GM18907 (cell line): ENCODE data around the gene TMEM203.

ENCODE experiments used
- ATAC-seq: cut with Tn5 transposase; IDR thresholded peaks from one replicate; pipeline ENCODE4 v1.9.1; 2021; ENCODE audit warnings: mild to moderate bottlenecking, moderate library complexity; ENCODE audit not compliant: unreplicated experiment

TMEM203 gene

DNA sequence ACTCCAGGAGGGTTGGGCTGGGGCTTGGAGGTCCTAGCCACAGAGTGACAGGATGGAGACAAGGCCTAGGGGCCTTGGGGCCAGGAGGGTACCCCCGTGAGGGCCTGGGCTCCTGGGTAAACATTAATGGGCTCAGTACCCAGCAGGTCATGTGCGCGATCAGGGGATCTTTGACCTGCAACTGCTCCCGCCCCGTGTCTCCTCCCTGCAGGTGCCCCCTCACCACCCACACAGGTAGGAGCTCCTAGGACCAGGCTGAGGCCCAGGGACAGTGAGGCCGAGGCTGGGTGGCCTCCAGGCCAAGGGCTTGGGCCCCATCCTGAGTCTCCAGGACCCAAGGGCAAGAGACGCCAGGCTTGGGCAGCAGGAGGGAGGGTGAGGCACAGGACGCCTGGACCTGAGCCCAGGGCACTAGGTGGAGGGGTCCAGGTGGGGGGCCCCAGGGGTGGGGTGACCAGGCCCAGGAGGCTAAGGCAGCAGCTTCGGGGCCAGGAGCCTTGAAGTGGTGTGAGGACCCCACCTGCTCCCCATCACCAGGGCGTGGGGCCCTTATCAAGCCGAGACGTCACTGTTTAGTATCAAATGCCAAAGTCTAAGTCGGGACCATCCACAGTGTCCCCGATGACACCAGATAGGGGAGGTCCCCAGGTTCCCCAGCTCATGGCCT lies 25.4 kb upstream of the TMEM203 start, which contains the start of gene SLC34A3:
Gene SLC34A3, plus strand, starts transcription at position 197 of the 667 bp plus-strand sequence. CDS start 802 bp downstream, outside the sequence.
- no peak for ATAC-seq

DNA sequence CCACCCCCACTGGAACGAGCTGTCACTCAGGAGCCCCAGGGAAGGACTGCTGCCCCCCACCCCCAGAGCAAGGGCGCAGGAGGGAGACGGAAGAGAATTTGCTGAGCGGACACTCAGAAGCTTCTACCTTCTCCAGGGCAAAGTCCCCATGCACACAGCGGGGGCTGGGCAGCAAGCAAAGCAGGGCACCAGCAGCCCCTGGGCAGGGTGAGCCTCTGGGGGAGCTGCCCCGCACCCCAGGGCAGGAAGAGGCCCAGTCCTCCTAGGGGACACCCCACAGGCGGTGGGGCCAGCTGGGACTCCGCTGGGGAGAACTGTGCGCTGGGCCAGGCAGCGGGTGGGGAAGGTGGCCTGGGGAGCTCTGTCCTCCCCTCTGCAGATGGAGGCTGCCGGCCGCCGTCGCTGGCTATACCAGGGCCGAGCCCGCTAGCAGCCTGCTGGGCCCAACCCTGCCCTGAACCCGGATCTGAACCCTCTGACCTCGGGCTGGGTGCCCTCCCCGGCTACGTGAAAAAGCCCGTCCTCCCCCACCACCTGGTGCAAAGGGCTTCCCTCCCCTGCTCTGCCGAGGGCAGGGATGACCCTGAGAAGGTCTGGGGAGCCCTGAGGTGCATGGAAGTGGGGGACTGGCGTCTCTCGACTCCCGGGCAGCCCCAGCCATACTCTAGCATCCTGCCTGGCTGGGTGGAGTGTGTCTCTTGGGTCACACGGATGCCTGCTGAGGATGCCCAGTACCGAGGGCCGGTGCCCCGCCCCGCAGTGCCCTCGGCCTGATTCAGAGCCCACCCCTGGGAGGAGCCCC lies 24.7 kb upstream of the TMEM203 start:
- ATAC-seq: no peak

DNA sequence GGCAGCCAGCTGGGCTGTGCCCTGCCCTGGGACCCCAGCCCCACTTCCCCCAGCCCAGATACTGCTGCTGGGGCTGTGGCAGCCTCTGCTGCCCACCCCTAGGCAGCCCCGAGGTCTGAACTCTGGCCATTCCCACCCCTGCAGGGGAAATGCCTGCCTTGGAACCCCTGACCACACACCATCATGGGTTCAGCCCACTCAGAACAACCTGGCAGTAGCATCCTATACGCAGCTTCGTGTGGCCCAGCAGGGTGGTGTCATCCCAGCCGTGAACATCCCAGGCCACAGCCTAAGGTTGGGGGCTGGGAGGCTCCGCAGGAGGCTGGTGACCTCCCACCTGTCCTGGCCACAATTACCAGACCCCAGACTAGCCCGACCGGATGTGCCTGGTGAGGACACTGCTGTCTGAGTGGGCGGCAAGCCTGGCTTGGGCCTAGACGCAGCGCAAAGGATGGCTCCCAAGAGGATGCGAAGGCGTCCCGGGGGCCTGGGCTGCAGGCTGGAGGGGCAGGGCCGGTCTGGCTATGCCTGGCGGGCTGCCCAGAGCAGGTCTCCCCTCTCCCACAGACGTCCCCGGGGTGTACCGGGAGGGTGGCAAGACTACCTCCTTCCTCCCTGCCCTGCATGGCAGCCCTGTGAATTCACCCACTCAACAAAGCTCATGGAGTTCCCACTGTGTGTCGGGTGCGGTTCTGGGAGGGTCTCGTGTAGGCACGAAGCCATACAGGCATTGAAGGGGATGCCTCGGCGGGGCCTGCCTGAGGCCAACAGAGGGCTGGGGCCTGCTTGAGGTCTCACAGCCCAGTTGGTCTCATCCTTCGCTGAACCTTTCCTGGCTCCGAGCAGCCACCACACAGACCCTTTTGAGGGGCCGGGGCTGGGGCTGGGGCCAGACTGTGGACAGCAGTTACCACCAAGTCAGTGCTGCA lies 23.8 kb upstream of the TMEM203 start:
- no peak for ATAC-seq

- ATAC-seq: no peak
Measured at GRCh38 chr9:137228506-137228967, 23.1 kb upstream of the TMEM203 start.

DNA sequence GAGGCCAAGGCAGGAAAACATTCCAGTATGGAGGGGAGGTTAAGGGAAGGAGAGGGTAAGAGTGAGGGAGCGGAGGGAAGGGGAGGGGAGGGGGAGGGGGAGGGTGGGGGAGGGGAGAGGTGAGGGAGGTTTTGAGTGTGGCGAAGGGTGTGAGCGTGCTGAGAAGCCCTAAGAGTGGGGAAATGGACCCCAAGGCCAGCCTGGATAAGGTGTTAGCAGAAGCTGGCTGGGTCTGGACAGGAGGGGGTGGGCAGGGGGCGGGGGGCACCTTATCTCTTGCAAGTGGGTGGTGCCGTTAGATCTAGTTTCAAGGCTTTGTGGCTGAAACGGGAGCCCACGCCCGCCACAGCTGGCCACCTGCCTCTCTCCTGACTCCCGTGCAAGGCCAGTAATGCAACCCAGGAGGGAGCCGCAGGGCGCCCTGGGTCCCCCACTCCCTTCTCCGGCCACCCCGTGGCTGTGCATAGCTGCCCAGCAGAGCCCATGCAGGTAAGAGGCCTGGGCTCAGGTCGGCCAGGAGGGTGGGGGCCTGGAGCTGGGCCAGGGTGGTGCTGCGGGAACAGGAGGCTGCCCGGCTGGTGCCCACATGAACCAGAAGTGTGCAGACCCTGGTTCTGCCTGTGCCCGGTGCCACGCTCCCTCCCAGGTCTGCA lies 22.5 kb upstream of the TMEM203 start:
- ATAC-seq: no peak

DNA sequence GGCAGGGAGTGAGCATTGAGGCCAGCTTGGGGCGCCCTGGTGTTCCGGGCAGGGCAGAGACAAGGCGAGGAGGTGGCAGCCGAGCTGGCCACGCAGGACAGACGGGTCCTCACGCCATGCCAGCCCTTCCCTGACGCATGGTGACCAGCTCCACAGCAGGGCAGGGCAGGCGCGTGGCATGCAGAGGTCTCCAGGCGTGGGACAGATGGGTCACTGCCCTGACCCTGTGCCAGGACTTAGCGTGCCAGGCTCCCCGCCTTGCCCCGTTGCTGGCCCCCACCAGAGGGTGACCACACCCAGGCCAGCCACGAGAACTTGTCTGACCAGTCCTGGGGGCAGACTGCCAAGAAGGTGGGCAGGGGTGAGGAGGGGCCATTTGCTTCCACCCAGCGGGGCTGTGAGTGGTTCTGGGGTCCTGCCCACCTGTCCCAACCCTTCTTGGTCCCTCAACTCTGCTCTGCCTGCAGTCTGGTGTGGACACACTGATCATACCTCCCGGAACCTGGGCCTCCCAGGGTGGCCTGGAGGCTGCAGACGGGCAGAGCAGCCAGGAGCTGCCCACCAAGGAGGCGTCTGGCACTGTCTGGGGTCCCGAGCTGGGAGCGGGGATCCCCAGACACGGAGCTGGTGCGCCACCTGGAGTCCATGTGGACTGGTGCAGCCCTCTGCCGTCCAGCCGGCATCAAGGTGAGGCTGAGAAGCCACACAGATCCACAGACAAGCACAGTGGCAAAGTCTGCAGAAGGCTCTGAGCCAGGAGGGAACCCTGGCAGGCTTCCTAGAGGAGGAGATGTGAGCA lies 21.8 kb upstream of the TMEM203 start, which contains the start of gene RNF224:
Gene RNF224, plus strand, starts transcription at position 449 of the 799 bp plus-strand sequence. CDS start 834 bp downstream, outside the sequence.
- no peak for ATAC-seq

DNA sequence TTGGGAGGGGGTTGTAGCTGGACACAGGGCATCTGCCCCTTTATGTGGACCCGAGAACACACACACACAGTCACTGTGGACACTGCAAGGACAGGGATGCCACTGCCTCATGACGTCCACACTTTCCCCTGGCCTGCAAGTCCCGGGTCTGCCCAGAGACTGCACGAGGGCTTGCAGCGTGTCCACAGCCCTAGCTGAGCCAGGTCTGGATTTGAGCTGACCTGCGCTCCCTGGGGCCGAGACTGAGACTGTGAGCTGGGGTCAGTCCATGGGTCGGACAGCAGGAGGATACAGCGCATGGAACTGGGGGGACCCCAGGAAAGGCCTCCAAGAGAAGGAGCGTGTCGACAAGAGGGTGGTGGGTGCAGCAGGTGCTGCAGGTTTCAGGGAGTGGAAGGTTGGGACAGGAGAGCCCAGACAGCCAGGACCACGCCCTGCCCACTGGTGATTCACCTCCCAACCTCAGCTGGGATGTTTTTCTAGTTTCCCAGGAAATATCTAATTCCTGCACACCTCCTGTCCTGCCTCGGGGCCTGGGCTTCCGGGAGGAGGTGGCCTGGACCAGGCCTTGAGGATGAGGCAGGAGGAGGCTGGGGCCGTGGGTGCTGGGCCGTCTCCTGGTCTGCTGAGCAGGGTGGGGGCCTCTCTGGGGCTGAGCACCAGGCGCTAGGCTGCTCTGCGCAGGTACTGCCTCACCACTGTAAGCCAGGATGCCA lies 21.0 kb upstream of the TMEM203 start:
- ATAC-seq: no peak

- no peak for ATAC-seq
Measured at GRCh38 chr9:137225699-137226331, 20.4 kb upstream of the TMEM203 start.

GRCh38 chr9:137224830-137225694 lies 19.6 kb upstream of the TMEM203 start, which contains the start of gene CYSRT1:
CYSRT1 (plus strand) TSS chr9:137225174; CDS start chr9:137225622, 448 bp downstream.
- ATAC-seq: no peak

GRCh38 chr9:137223078-137223970 lies 17.9 kb upstream of the TMEM203 start:
- ATAC-seq: peak; percentile 63

- ATAC-seq: peak; percentile 6
Measured at GRCh38 chr9:137222190-137223077, 17.0 kb upstream of the TMEM203 start, which contains the start of gene RNF208. RNF208 (minus strand) TSS chr9:137222240; CDS start chr9:137221212, 1,028 bp downstream.

GRCh38 chr9:137221506-137222111 lies 16.2 kb upstream of the TMEM203 start:
- ATAC-seq: no peak

DNA sequence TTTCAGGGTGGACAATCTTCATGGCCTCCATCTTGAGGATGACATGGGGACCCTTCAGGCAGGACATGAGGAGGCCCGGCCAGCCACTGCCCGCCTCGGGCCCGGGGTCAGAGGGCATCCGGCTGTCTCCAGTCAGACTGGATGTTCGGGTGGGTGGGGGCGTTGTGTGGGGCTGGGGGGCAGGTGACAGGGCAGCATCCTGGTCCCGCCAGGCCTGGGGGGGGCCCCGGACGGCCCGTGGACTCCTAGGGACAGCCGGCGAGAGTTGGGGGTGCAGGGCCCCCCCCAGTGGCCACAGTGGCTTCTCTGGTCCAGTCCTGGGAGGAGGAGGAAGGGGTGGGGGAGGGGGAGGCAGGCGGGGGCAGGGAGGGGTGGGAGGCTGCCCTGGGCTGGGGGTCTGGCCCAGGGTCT lies 15.7 kb upstream of the TMEM203 start:
- ATAC-seq: no peak

GRCh38 chr9:137220317-137221094 lies 15.1 kb upstream of the TMEM203 start:
- ATAC-seq: no peak
